ENCODE measurements around the gene SMARCA2. TPM values are rescaled to one million over a fixed set of nuclear protein-coding genes. Genes with fewer than 3 reads are reported as not detected.

Gene SMARCA2
- total and polyA plus RNA-seq, 2 donors (not counting 1 experiment from before 2014, with no cell fraction given) = 75.3 to 250 TPM

- H3K27me3 Mint-ChIP-seq = no peaks in the 10 kb centered on the region
- CTCF ChIA-PET = no interaction called here
- no peak overlapping the region for H3K4me3 Mint-ChIP-seq
- DNase-seq (no peak), ATAC-seq (ENCODE audit: low read depth) (no peak)
- POLR2A ChIA-PET = no interaction called here
- H3K79me2 ChIP-seq (ENCODE audit: control insufficient read depth, insufficient read depth, low read length) = no peaks in the 10 kb centered on the region
- intact Hi-C loops (cut with micrococcal nuclease) = no loop called here
- no peaks in the 10 kb centered on the region for H3K4me1 Mint-ChIP-seq
- no peak overlapping the region for H3K27ac ChIP-seq (ENCODE audit: low read length in 2 of 2)
- H3K9ac ChIP-seq (ENCODE audit: low read length) = no peak overlapping the region
- no peaks in the 10 kb centered on the region for H3K9me3 Mint-ChIP-seq (ENCODE audit: insufficient read depth)
- no peak overlapping the region for H3K4me2 ChIP-seq (replicated peaks; ENCODE audit: low read depth, low read length, poor library complexity, severe bottlenecking)
- no peak for TF ChIP-seq CTCF (IDR thresholded peaks at IDR 0.05)
- no peak for TF ChIP-seq EZH2 (IDR thresholded peaks at IDR 0.05; ENCODE audit: borderline replicate concordance, insufficient read depth, low read depth, low read length, poor library complexity, severe bottlenecking)
- H3K27ac Mint-ChIP-seq = no peak overlapping the region
- 100% methylated on average over 1 of the region's 2 CpGs for WGBS (ENCODE audit: insufficient coverage)
- H3K9me3 ChIP-seq (ENCODE audit: control extremely low read depth in 1 of 3, control insufficient read depth in 2 of 3, insufficient read depth in 1 of 3, low read length in 2 of 3) = no peaks in the 10 kb centered on the region
- no peaks in the 10 kb centered on the region for H4K20me1 ChIP-seq (ENCODE audit: control insufficient read depth, insufficient read depth, low read length, poor library complexity, severe bottlenecking)
- H3K4me3 ChIP-seq (ENCODE audit: control extremely low read depth in 1 of 5, extremely low read depth in 1 of 5, insufficient read depth in 1 of 5, low read depth in 2 of 5, low read length in 4 of 5) = no peak overlapping the region
- no peak overlapping the region for H2AFZ ChIP-seq (ENCODE audit: insufficient read depth, low read depth, low read length, poor library complexity, severe bottlenecking)
- H3K36me3 ChIP-seq (replicated peaks in 1 of 2; ENCODE audit: control extremely low read depth in 1 of 2, control insufficient read depth in 1 of 2, extremely low read depth in 1 of 2, insufficient read depth in 2 of 2, low read length in 1 of 2) = peaks cover 19 to 76% of the 10 kb centered on the region in 2 experiments
- H3K27me3 ChIP-seq (replicated peaks in 1 of 4; ENCODE audit: control extremely low read depth in 1 of 4, control insufficient read depth in 3 of 4, insufficient read depth in 4 of 4, low read length in 3 of 4) = no peaks in the 10 kb centered on the region
- no peaks in the 10 kb centered on the region for H3K4me1 ChIP-seq (ENCODE audit: control insufficient read depth in 2 of 2, insufficient read depth in 2 of 2, low read length in 2 of 2)
These were observed 178.4 kb downstream of the SMARCA2 start for GRCh38 chr9:2193552-2193951.

GRCh38 chr9:2195211-2195610, 180.1 kb downstream of the SMARCA2 start:
- Mint-ChIP-seq H3K27me3 (no peaks in the 10 kb centered on the region), H3K9me3 (ENCODE audit: insufficient read depth) (peaks cover 6% of the 10 kb centered on the region), H3K27ac (no peak overlapping the region), H3K4me3 (no peak overlapping the region), H3K4me1 (no peaks in the 10 kb centered on the region)
- no peak for TF ChIP-seq CTCF (IDR thresholded peaks at IDR 0.05)
- TF ChIP-seq EZH2 (IDR thresholded peaks at IDR 0.05; ENCODE audit: borderline replicate concordance, insufficient read depth, low read depth, low read length, poor library complexity, severe bottlenecking) = no peak
- Histone ChIP-seq H3K27me3 (replicated peaks in 1 of 4; ENCODE audit: control extremely low read depth in 1 of 4, control insufficient read depth in 3 of 4, insufficient read depth in 4 of 4, low read length in 3 of 4) (no peaks in the 10 kb centered on the region), H3K4me2 (replicated peaks; ENCODE audit: low read depth, low read length, poor library complexity, severe bottlenecking) (no peak overlapping the region), H3K9me3 (ENCODE audit: control extremely low read depth in 1 of 3, control insufficient read depth in 2 of 3, insufficient read depth in 1 of 3, low read length in 2 of 3) (peaks cover 0 to 7% (median 4%) of the 10 kb centered on the region in 3 donors), H2AFZ (ENCODE audit: insufficient read depth, low read depth, low read length, poor library complexity, severe bottlenecking) (no peak overlapping the region), H4K20me1 (ENCODE audit: control insufficient read depth, insufficient read depth, low read length, poor library complexity, severe bottlenecking) (no peaks in the 10 kb centered on the region), H3K4me3 (ENCODE audit: control extremely low read depth in 1 of 5, extremely low read depth in 1 of 5, insufficient read depth in 1 of 5, low read depth in 2 of 5, low read length in 4 of 5) (no peak overlapping the region), H3K4me1 (ENCODE audit: control insufficient read depth in 2 of 2, insufficient read depth in 2 of 2, low read length in 2 of 2) (no peaks in the 10 kb centered on the region), H3K79me2 (ENCODE audit: control insufficient read depth, insufficient read depth, low read length) (no peaks in the 10 kb centered on the region), H3K27ac (ENCODE audit: low read length in 2 of 2) (no peak overlapping the region), H3K9ac (ENCODE audit: low read length) (no peak overlapping the region), H3K36me3 (replicated peaks in 1 of 2; ENCODE audit: control extremely low read depth in 1 of 2, control insufficient read depth in 1 of 2, extremely low read depth in 1 of 2, insufficient read depth in 2 of 2, low read length in 1 of 2) (peaks cover 12 to 61% of the 10 kb centered on the region in 2 experiments)
- ChIA-PET POLR2A (no interaction called here), CTCF (no interaction called here)
- no peak for ATAC-seq (ENCODE audit: low read depth)
- intact Hi-C loops (cut with micrococcal nuclease) = no loop called here
- WGBS (ENCODE audit: insufficient coverage) = 89% methylated on average over 10 of the region's 11 CpGs
- no peak for DNase-seq
